ENCODE measurements around the gene DNAJA1.
"Not testable (repeated sequence)": the region's sequence is repeated elsewhere in the genome, so short reads cannot be mapped to it uniquely, and the experiment has no call there.

DNAJA1 gene

GRCh38 chr9:33082128-33082527, 57.1 kb downstream of the DNAJA1 start:
- no peak for DNase-seq (ENCODE audit: low spot score)
- Histone ChIP-seq H3K4me3 (no peak overlapping the region), H3K27ac (peak overlapping the region in 1 of 2 donors; percentile 20)
- TF ChIP-seq CTCF (IDR thresholded peaks at IDR 0.05), result no peak

- no peak for DNase-seq (ENCODE audit: low spot score)
- H3K27ac ChIP-seq, result peak overlapping the region; percentile 9 to 20
- no peak for TF ChIP-seq CTCF (IDR thresholded peaks at IDR 0.05)
- no peak overlapping the region for H3K4me3 ChIP-seq
Measured at GRCh38 chr9:33082538-33083326, 57.7 kb downstream of the DNAJA1 start.

GRCh38 chr9:33085672-33086071, 60.6 kb downstream of the DNAJA1 start:
- not testable (repeated sequence) for DNase-seq (ENCODE audit: low spot score); H3K4me3 ChIP-seq; H3K27ac ChIP-seq

All from coronary artery (tissue), 2 donors.